Erythroblast (primary cell): Measurements from ENCODE around the gene IGLL5.

Source experiments
- GATA1 ChIP-seq: IDR thresholded peaks from 2 replicates; pipeline ENCODE4 v1.6.1; 2011; ENCODE audit warnings: low read depth, mild to moderate bottlenecking, control low read depth, low read length, moderate library complexity
- POLR2A ChIP-seq: IDR thresholded peaks from 2 replicates; pipeline ENCODE4 v1.6.1; 2011; ENCODE audit warnings: mild to moderate bottlenecking, low read length

GRCh38 chr22:22918297-22918965, 30.8 kb downstream of the IGLL5 start:
- TF ChIP-seq POLR2A: no peak
- no peak for TF ChIP-seq GATA1
